ENCODE data around the gene SLC35F3.

SLC35F3 gene

GRCh38 chr1:233998891-233999290 lies 94.4 kb downstream of the SLC35F3 start:
- no peak for TF ChIP-seq EZH2phosphoT487 (conservative IDR thresholded peaks at IDR 0.05; ENCODE audit: low read length)
- TF ChIP-seq, protein P1, sequence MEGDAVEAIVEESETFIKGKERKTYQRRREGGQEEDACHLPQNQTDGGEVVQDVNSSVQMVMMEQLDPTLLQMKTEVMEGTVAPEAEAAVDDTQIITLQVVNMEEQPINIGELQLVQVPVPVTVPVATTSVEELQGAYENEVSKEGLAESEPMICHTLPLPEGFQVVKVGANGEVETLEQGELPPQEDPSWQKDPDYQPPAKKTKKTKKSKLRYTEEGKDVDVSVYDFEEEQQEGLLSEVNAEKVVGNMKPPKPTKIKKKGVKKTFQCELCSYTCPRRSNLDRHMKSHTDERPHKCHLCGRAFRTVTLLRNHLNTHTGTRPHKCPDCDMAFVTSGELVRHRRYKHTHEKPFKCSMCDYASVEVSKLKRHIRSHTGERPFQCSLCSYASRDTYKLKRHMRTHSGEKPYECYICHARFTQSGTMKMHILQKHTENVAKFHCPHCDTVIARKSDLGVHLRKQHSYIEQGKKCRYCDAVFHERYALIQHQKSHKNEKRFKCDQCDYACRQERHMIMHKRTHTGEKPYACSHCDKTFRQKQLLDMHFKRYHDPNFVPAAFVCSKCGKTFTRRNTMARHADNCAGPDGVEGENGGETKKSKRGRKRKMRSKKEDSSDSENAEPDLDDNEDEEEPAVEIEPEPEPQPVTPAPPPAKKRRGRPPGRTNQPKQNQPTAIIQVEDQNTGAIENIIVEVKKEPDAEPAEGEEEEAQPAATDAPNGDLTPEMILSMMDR (IDR thresholded peaks at IDR 0.05; ENCODE audit: insufficient read depth, low read length, poor library complexity, severe bottlenecking): no peak
- H3K27ac ChIP-seq (ENCODE audit: low read depth, low read length): no peak overlapping the region
- H3K36me3 ChIP-seq (ENCODE audit: low read length): no peaks in the 10 kb centered on the region
- H3K27me3 ChIP-seq (ENCODE audit: low read length): no peaks in the 10 kb centered on the region
- no peaks in the 10 kb centered on the region for H3F3A ChIP-seq (ENCODE audit: insufficient read depth)
- H3K79me2 ChIP-seq (ENCODE audit: insufficient read depth, low read length): no peaks in the 10 kb centered on the region
- no peaks in the 10 kb centered on the region for H4K20me1 ChIP-seq (ENCODE audit: low read depth, low read length)
- H3K9me2 ChIP-seq (replicated peaks; ENCODE audit: insufficient read depth, low read length): no peaks in the 10 kb centered on the region
- no peaks in the 10 kb centered on the region for H3K9me3 ChIP-seq (ENCODE audit: insufficient read depth, low read length)
- H3K4me3 ChIP-seq (ENCODE audit: insufficient read depth, low read length, poor library complexity, severe bottlenecking): no peak overlapping the region
- H3K9ac ChIP-seq (ENCODE audit: low read length): no peak overlapping the region
- no peak overlapping the region for H3K4me2 ChIP-seq (ENCODE audit: low read depth, low read length, poor library complexity, severe bottlenecking)
- no peak overlapping the region for H2AFZ ChIP-seq (ENCODE audit: low read depth, low read length, severe bottlenecking)

- no peaks in the 10 kb centered on the region for H3K9me3 ChIP-seq (ENCODE audit: insufficient read depth, low read length)
Observed at GRCh38 chr1:234000557-234001041, 96.1 kb downstream of the SLC35F3 start.

GRCh38 chr1:234001817-234002216 lies 97.3 kb downstream of the SLC35F3 start:
- no peak overlapping the region for H3K9ac ChIP-seq (ENCODE audit: low read length)
- no peaks in the 10 kb centered on the region for H3K79me2 ChIP-seq (ENCODE audit: insufficient read depth, low read length)
- H3K9me3 ChIP-seq (ENCODE audit: insufficient read depth, low read length): no peaks in the 10 kb centered on the region
- TF ChIP-seq, protein P1 (IDR thresholded peaks at IDR 0.05; ENCODE audit: insufficient read depth, low read length, poor library complexity, severe bottlenecking): no peak
- TF ChIP-seq EZH2phosphoT487 (conservative IDR thresholded peaks at IDR 0.05; ENCODE audit: low read length): no peak
- H3K4me2 ChIP-seq (ENCODE audit: low read depth, low read length, poor library complexity, severe bottlenecking): no peak overlapping the region
- H3K36me3 ChIP-seq (ENCODE audit: low read length): no peaks in the 10 kb centered on the region
- no peaks in the 10 kb centered on the region for H4K20me1 ChIP-seq (ENCODE audit: low read depth, low read length)
- no peak overlapping the region for H3K27ac ChIP-seq (ENCODE audit: low read depth, low read length)
- H3K4me3 ChIP-seq (ENCODE audit: insufficient read depth, low read length, poor library complexity, severe bottlenecking): no peak overlapping the region
- H3F3A ChIP-seq (ENCODE audit: insufficient read depth): no peaks in the 10 kb centered on the region
- no peak overlapping the region for H2AFZ ChIP-seq (ENCODE audit: low read depth, low read length, severe bottlenecking)
- H3K9me2 ChIP-seq (replicated peaks; ENCODE audit: insufficient read depth, low read length): no peaks in the 10 kb centered on the region
- H3K27me3 ChIP-seq (ENCODE audit: low read length): no peaks in the 10 kb centered on the region

More at GRCh38 chr1:234000557-234001041, 96.1 kb downstream of the SLC35F3 start:
- Histone ChIP-seq H3F3A (ENCODE audit: insufficient read depth) (no peaks in the 10 kb centered on the region), H3K27ac (ENCODE audit: low read depth, low read length) (no peak overlapping the region), H3K9me2 (replicated peaks; ENCODE audit: insufficient read depth, low read length) (no peaks in the 10 kb centered on the region), H3K36me3 (ENCODE audit: low read length) (no peaks in the 10 kb centered on the region), H3K27me3 (ENCODE audit: low read length) (no peaks in the 10 kb centered on the region), H2AFZ (ENCODE audit: low read depth, low read length, severe bottlenecking) (no peak overlapping the region), H3K4me3 (ENCODE audit: insufficient read depth, low read length, poor library complexity, severe bottlenecking) (no peak overlapping the region), H3K79me2 (ENCODE audit: insufficient read depth, low read length) (no peaks in the 10 kb centered on the region), H3K9ac (ENCODE audit: low read length) (no peak overlapping the region), H4K20me1 (ENCODE audit: low read depth, low read length) (no peaks in the 10 kb centered on the region), H3K4me2 (ENCODE audit: low read depth, low read length, poor library complexity, severe bottlenecking) (no peak overlapping the region)
- TF ChIP-seq EZH2phosphoT487 (conservative IDR thresholded peaks at IDR 0.05; ENCODE audit: low read length): no peak
- TF ChIP-seq, protein P1 (IDR thresholded peaks at IDR 0.05; ENCODE audit: insufficient read depth, low read length, poor library complexity, severe bottlenecking): no peak
